GM19463 (cell line): ENCODE results near the gene LRRC56.

ENCODE experiments used
- ATAC-seq: cut with Tn5 transposase; IDR thresholded peaks from one replicate; pipeline ENCODE4 v1.9.1; 2021; ENCODE audit warnings: mild to moderate bottlenecking, moderate library complexity; ENCODE audit not compliant: unreplicated experiment

Gene LRRC56

GRCh38 chr11:537622-538430, 499 bp downstream of the LRRC56 start:
- no peak for ATAC-seq

GRCh38 chr11:538431-539051, 1.2 kb downstream of the LRRC56 start:
- ATAC-seq = no peak

- no peak for ATAC-seq
Measured at GRCh38 chr11:539971-540481, 2.7 kb downstream of the LRRC56 start.

- ATAC-seq = no peak
Measured at GRCh38 chr11:540583-541432, 3.5 kb downstream of the LRRC56 start.

- ATAC-seq = no peak
Measured at GRCh38 chr11:541433-541885, 4.1 kb downstream of the LRRC56 start.

GRCh38 chr11:544817-545166, 7.5 kb downstream of the LRRC56 start:
- no peak for ATAC-seq

GRCh38 chr11:545171-545570, 7.8 kb downstream of the LRRC56 start:
- ATAC-seq = no peak

GRCh38 chr11:548700-549603, 11.6 kb downstream of the LRRC56 start:
- no peak for ATAC-seq

GRCh38 chr11:550021-550745, 12.9 kb downstream of the LRRC56 start:
- ATAC-seq = no peak

GRCh38 chr11:550746-551085, 13.4 kb downstream of the LRRC56 start:
- no peak for ATAC-seq

GRCh38 chr11:551131-551530, 13.8 kb downstream of the LRRC56 start:
- ATAC-seq = no peak

GRCh38 chr11:551596-551995, 14.3 kb downstream of the LRRC56 start:
- ATAC-seq = no peak

GRCh38 chr11:553083-553987, 16.0 kb downstream of the LRRC56 start:
- ATAC-seq = no peak

- no peak for ATAC-seq
Measured at GRCh38 chr11:553988-554340, 16.6 kb downstream of the LRRC56 start.

GRCh38 chr11:554428-555226, 17.3 kb downstream of the LRRC56 start:
- ATAC-seq = no peak

GRCh38 chr11:555227-555779, 18.0 kb downstream of the LRRC56 start:
- no peak for ATAC-seq

- no peak for ATAC-seq
Measured at GRCh38 chr11:555780-556661, 18.7 kb downstream of the LRRC56 start.
